Sigmoid colon (tissue), 7 donors: ENCODE data around the gene DDB1. TPM values are rescaled to one million over a fixed set of nuclear protein-coding genes. Genes with fewer than 3 reads are reported as not detected.

Experiments used
- DNase-seq: peaks from one replicate; pipeline ENCODE4 v3.0.0-alpha.2; 2019
- H3K27ac ChIP-seq, 4 donors: fragments of 200-600 bp; sonication (generic); one replicate each; pipeline ENCODE4 v1.5.1; 2016 to 2019; ENCODE audit warnings: mild to moderate bottlenecking in 1 of 4
- H3K27me3 ChIP-seq, 3 donors: fragments of 200-600 bp; sonication (generic); one replicate each; pipeline ENCODE4 v1.5.1; 2019; ENCODE audit warnings: mild to moderate bottlenecking in 1 of 3
- H3K36me3 ChIP-seq, 4 donors: fragments of 200-600 bp; sonication (generic); one replicate each; pipeline ENCODE4 v1.5.1; 2016 to 2019
- H3K4me1 ChIP-seq, 4 donors: fragments of 200-600 bp; sonication (generic); one replicate each; pipeline ENCODE4 v1.5.1; 2017 to 2019
- H3K4me3 ChIP-seq, 4 donors: fragments of 200-600 bp; sonication (generic); one replicate each; pipeline ENCODE4 v1.5.1; 2017 to 2019; ENCODE audit warnings: mild to moderate bottlenecking in 2 of 4, moderate library complexity in 1 of 4
- H3K9me3 ChIP-seq, 4 donors: fragments of 200-600 bp in 3 of 4; sonication (generic) in 3 of 4; one replicate each; pipeline versions ENCODE4 v1.5.1 to v1.6.1; 2013 to 2019
- EP300 ChIP-seq, 4 donors: sonication (generic); formaldehyde crosslinking; IDR thresholded peaks; one replicate each; pipeline ENCODE4 v1.6.1; 2017; ENCODE audit warnings: antibody characterized with exemption in 4 of 4
- POLR2A ChIP-seq, 2 donors: fragments of 450-650 bp; IDR thresholded peaks; one replicate each; pipeline ENCODE4 v1.6.1; 2016; ENCODE audit warnings: antibody characterized with exemption in 2 of 2, mild to moderate bottlenecking in 2 of 2, moderate library complexity in 2 of 2
- POLR2AphosphoS5 ChIP-seq, 4 donors: sonication (generic); formaldehyde crosslinking; IDR thresholded peaks; one replicate each; pipeline ENCODE4 v1.6.1; 2017; ENCODE audit warnings: antibody characterized with exemption in 4 of 4
- WGBS, 2 donors: extraction: QIAGEN DNeasy Blood & Tissue Kit; methylation state at CpG; one replicate each; pipeline ENCODE4 v1.1.7; 2013; 5-methylcytosine and 5-hydroxymethylcytosine counted together
- intact Hi-C: fragments of 100-400 bp; cut with DNase I; formaldehyde crosslinking; loops from one replicate; pipeline ENCODE4 v1.15.1; 2023
- polyA plus RNA-seq, 3 donors: library from polyadenylated mRNA; stranded (reverse); fragments of 200-250 nt; gene quantifications; one replicate each; pipeline ENCODE4 v1.2.3, GENCODE V29; 2013
- total RNA-seq, 4 donors: library from RNA; depleted of rRNA; stranded (reverse); fragments of >200 nt; gene quantifications; one replicate each; pipeline ENCODE4 v1.1.0, GENCODE V29; 2016
- TF ChIP-seq, protein P1 (sequence below), 4 experiments: fragments of 450-650 bp in 3 of 4; fragments of 200-600 bp in 1 of 4; IDR thresholded peaks; one replicate each; pipeline ENCODE4 v1.5.1; 2016 to 2019; ENCODE audit warnings: antibody characterized with exemption in 4 of 4, mild to moderate bottlenecking in 3 of 4, moderate library complexity in 2 of 4
- donor health status: healthy with polysubstance abuse.
- donor health status: Bipolar disorder and iron deficiency.
- donor health status: healthy.

Gene DDB1
- total and polyA plus RNA-seq, 7 donors: 68.2 to 120 (median 103) TPM

DNA sequence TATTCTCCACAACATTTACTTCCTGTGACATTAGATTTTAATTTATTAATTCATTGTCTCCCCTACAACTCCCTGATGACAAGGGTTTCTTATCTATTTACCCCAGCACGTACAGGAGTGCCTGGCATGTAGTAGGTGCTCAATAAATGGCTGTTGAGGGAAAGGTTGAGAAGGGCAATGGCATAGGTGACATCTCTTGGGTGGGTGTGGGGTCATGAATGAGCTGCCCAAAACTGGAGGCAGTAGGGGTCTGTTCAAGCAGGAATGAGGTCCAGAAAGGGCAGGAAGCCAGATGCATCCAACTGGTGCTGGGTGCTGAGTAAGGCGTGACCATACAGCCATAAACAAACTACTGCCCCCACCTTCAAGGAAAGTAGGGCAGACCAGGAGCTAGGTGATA, 40.5 kb downstream of the DDB1 start:
- H3K36me3 ChIP-seq: peaks cover 0 to 7% (median 0%) of the 10 kb centered on the region in 4 donors
- H3K4me1 ChIP-seq: peaks cover 0 to 26% (median 23%) of the 10 kb centered on the region in 4 donors
- H3K27me3 ChIP-seq: peaks cover 6 to 42% (median 26%) of the 10 kb centered on the region in 3 donors
- H3K27ac ChIP-seq: no peak overlapping the region
- no peaks in the 10 kb centered on the region for H3K9me3 ChIP-seq
- intact Hi-C loops: no loop called here
- no peak for DNase-seq
- no peak overlapping the region for H3K4me3 ChIP-seq
- WGBS, 2 donors: 61 to 86% methylated on average over 2 of the region's 2 CpGs
- TF ChIP-seq EP300 (IDR thresholded peaks at IDR 0.05) (no peak), POLR2AphosphoS5 (IDR thresholded peaks at IDR 0.05) (no peak), POLR2A (IDR thresholded peaks at IDR 0.05) (no peak)
- TF ChIP-seq, protein P1, sequence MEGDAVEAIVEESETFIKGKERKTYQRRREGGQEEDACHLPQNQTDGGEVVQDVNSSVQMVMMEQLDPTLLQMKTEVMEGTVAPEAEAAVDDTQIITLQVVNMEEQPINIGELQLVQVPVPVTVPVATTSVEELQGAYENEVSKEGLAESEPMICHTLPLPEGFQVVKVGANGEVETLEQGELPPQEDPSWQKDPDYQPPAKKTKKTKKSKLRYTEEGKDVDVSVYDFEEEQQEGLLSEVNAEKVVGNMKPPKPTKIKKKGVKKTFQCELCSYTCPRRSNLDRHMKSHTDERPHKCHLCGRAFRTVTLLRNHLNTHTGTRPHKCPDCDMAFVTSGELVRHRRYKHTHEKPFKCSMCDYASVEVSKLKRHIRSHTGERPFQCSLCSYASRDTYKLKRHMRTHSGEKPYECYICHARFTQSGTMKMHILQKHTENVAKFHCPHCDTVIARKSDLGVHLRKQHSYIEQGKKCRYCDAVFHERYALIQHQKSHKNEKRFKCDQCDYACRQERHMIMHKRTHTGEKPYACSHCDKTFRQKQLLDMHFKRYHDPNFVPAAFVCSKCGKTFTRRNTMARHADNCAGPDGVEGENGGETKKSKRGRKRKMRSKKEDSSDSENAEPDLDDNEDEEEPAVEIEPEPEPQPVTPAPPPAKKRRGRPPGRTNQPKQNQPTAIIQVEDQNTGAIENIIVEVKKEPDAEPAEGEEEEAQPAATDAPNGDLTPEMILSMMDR (IDR thresholded peaks at IDR 0.05): no peak

DNA sequence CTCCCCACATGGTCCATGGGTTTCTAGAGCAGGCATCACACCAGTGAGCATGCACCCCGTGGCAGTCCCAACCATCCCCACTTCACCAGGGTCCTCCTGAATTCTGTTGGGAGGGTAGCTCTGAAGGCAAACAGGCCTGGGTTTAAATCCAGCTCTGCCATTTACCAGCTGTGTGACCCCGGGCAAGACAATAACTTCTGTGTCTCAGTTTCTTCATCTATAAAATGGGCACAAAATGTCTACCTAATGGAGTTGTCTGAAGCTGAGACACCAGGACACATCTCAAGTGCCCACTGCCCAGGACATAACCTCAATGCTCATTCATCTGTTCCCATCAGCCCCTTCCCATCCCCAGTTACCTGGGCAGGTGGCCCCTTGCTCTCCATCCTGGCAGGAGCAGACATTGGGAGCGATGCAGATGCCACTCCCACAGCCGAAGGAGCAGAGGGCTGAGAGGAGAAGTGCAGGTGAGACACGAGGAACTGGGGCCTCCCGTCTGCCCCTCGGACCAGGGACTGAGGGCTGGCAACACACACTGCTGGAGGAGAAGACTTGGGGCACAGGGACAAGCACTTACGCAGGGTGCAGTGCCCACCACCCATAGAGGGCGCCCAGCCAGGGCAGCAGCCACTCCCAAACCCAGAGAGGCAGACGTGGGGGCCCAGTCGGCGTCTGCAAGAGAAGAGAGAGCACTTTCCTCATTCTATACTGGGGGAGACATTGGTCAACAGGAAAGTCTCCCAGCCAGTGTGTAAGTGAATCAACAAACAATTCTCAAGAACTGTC, 41.8 kb downstream of the DDB1 start:
- Histone ChIP-seq H3K4me1 (peaks cover 0 to 26% (median 23%) of the 10 kb centered on the region in 4 donors), H3K27ac (no peak overlapping the region), H3K36me3 (no peaks in the 10 kb centered on the region), H3K27me3 (peaks cover 6 to 38% (median 26%) of the 10 kb centered on the region in 3 donors), H3K9me3 (no peaks in the 10 kb centered on the region), H3K4me3 (no peak overlapping the region)
- TF ChIP-seq EP300 (IDR thresholded peaks at IDR 0.05) (no peak), POLR2AphosphoS5 (IDR thresholded peaks at IDR 0.05) (no peak), POLR2A (IDR thresholded peaks at IDR 0.05) (no peak)
- TF ChIP-seq, protein P1 (IDR thresholded peaks at IDR 0.05): no peak
- intact Hi-C loops: no loop called here
- DNase-seq: no peak
- 62 to 86% methylated on average over 12 of the region's 12 CpGs for WGBS, 2 donors

DNA sequence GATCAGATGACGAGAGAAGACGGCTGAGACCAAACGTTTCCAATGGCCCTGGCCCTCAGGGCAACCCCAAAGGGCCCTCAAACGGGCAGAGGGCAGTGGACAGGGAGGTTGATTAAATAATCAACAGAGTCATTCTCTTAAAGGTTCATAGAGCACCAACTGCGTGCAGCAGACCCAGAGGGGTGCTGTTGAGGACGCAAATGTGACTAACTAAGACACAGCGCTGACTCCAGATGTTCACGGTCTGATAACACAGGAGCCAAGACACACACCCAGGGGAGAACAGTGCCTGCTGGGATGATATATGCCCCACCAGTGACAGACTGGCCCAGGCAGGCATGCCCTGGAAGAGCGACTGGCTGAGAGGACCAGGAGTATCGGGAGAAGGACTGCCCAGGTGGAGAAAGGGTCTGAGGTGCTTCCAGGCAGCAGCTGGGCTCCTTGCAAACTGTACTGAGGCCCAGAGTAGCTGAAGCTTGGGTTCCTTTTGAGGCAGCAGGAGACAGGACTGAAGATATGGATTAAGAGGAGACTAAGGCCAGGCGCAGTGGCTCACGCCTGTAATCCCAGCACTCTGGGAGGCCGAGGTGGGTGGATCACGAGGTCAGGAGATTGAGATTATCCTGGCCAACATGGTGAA, 45.4 kb downstream of the DDB1 start:
- Histone ChIP-seq H3K4me1 (no peaks in the 10 kb centered on the region), H3K9me3 (no peaks in the 10 kb centered on the region), H3K27me3 (peaks cover 0 to 6% (median 4%) of the 10 kb centered on the region in 3 donors), H3K36me3 (no peaks in the 10 kb centered on the region), H3K4me3 (no peak overlapping the region), H3K27ac (no peak overlapping the region)
- no peak for DNase-seq
- WGBS, 2 donors: 84 to 90% methylated on average over 14 of the region's 14 CpGs
- intact Hi-C loops: no loop called here
- no peak for TF ChIP-seq EP300 (IDR thresholded peaks at IDR 0.05)
- no peak for TF ChIP-seq POLR2AphosphoS5 (IDR thresholded peaks at IDR 0.05)
- no peak for TF ChIP-seq POLR2A (IDR thresholded peaks at IDR 0.05)
- TF ChIP-seq, protein P1 (IDR thresholded peaks at IDR 0.05): no peak

DNA sequence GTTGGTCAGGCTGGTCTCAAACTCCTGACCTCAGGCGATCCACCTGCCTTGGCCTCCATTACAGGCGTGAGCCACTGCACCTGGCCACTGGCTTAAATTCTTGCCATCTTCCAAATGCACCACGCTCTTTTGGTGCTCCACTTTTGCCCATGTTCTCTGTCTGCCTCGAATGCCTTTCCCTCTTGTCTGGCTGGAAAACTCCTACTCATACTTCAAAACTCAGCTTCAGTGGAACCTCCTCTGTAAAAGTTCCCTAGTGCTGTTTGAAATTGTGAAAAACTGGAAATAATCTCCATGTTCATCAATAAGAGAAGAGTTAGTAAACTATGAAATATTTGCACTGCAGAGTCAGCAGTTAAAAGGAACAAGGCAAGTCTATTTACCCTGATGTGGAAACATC, 49.3 kb downstream of the DDB1 start:
- Histone ChIP-seq H3K27me3 (peaks cover 0 to 10% (median 0%) of the 10 kb centered on the region in 3 donors), H3K36me3 (no peaks in the 10 kb centered on the region), H3K4me1 (peaks cover 0 to 8% (median 0%) of the 10 kb centered on the region in 4 donors), H3K4me3 (no peak overlapping the region), H3K27ac (no peak overlapping the region), H3K9me3 (no peaks in the 10 kb centered on the region)
- TF ChIP-seq EP300 (IDR thresholded peaks at IDR 0.05): no peak
- TF ChIP-seq, protein P1 (IDR thresholded peaks at IDR 0.05): no peak
- no peak for TF ChIP-seq POLR2AphosphoS5 (IDR thresholded peaks at IDR 0.05)
- no peak for TF ChIP-seq POLR2A (IDR thresholded peaks at IDR 0.05)
- intact Hi-C loops: no loop called here
- no peak for DNase-seq
- 91 to 93% methylated on average over 4 of the region's 4 CpGs for WGBS, 2 donors
